ENCODE results near the gene B9D1. TPM values are rescaled to one million over a fixed set of nuclear protein-coding genes. Genes with fewer than 3 reads are reported as not detected.
A peak's percentile ranks its signal among the peaks of the same experiment; 100 is the strongest.

Gene B9D1
- total RNA-seq, 1 donor from 2014 or later, result 5.6 TPM

- Mint-ChIP-seq H3K4me1 (ENCODE audit: low read depth) (peaks cover 37% of the 10 kb centered on the region), H3K27me3 (ENCODE audit: insufficient read depth) (peaks cover 5% of the 10 kb centered on the region), H3K9me3 (no peaks in the 10 kb centered on the region), H3K27ac (no peak overlapping the region), H3K4me3 (no peak overlapping the region), H3K36me3 (ENCODE audit: low read depth) (no peaks in the 10 kb centered on the region)
- intact Hi-C loops (cut with micrococcal nuclease), result no loop called here
- no peak for DNase-seq (ENCODE audit: low spot score)
Observed at GRCh38 chr17:19366637-19366972, 4.1 kb upstream of the B9D1 start.

DNA sequence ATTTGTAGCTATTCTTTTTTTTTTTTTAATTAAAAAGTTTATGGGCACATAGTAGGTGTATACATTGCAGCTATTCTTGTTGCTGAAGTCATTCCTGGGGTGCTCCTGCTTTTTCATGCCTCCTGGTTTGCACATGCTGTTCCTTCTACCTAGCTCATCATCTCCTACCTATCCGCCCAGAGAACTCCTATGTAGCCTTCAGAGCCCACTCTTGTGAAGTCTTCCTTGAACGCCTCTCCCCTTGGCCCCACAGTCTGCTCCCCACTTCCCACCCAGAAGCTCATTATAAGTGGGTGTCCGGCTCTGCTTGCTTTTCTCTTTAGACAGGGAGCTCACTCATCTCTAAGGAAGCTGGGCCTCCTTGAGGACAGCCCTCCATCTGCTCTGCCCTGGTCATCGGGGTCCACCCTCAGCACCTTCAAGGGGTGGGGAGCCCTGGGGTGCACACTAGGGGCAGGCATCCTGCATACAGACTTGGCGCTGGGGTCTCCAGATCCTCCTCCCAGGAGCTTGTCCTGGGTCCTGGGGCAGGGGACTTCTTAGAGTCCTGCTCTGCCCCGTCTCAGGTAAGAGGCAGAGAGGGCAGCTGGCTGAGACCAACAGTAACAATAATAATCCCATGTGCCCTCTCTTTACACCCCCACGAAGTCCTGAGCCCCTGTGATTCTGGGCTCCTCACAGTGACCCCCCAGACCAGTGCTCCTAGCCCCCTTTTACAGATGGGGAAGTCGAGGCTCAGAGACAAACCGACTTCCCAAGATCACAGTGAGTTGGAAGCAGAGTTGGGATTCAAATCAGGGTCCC is 3.5 kb upstream of the B9D1 start:
- Mint-ChIP-seq H3K4me3 (no peak overlapping the region), H3K27ac (no peak overlapping the region), H3K9me3 (no peaks in the 10 kb centered on the region), H3K4me1 (ENCODE audit: low read depth) (peaks cover 31% of the 10 kb centered on the region), H3K27me3 (ENCODE audit: insufficient read depth) (peaks cover 8% of the 10 kb centered on the region), H3K36me3 (ENCODE audit: low read depth) (no peaks in the 10 kb centered on the region)
- intact Hi-C loops (cut with micrococcal nuclease), result no loop called here
- DNase-seq (ENCODE audit: low spot score), result no peak

DNA sequence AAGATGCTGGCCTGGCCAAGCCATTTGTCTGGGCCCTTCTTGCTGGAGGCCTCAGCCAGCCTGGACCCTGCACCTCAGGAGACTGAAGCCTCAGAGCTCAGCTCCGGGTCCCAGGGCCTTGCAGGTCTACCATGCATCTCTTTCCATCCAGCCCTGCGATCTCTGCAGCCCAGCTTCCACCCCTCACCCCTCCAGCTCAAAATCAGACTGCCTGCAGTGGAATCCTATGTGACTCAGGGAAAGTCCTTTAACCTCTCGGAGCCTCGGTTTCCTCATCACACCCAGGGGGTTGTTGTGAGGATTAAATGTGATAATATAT is 2.9 kb upstream of the B9D1 start:
- DNase-seq (ENCODE audit: low spot score), result no peak
- Mint-ChIP-seq H3K4me3 (no peak overlapping the region), H3K4me1 (ENCODE audit: low read depth) (peaks cover 25% of the 10 kb centered on the region), H3K27me3 (ENCODE audit: insufficient read depth) (peaks cover 8% of the 10 kb centered on the region), H3K36me3 (ENCODE audit: low read depth) (no peaks in the 10 kb centered on the region), H3K9me3 (no peaks in the 10 kb centered on the region), H3K27ac (no peak overlapping the region)
- intact Hi-C loops (cut with micrococcal nuclease), result no loop called here

DNA sequence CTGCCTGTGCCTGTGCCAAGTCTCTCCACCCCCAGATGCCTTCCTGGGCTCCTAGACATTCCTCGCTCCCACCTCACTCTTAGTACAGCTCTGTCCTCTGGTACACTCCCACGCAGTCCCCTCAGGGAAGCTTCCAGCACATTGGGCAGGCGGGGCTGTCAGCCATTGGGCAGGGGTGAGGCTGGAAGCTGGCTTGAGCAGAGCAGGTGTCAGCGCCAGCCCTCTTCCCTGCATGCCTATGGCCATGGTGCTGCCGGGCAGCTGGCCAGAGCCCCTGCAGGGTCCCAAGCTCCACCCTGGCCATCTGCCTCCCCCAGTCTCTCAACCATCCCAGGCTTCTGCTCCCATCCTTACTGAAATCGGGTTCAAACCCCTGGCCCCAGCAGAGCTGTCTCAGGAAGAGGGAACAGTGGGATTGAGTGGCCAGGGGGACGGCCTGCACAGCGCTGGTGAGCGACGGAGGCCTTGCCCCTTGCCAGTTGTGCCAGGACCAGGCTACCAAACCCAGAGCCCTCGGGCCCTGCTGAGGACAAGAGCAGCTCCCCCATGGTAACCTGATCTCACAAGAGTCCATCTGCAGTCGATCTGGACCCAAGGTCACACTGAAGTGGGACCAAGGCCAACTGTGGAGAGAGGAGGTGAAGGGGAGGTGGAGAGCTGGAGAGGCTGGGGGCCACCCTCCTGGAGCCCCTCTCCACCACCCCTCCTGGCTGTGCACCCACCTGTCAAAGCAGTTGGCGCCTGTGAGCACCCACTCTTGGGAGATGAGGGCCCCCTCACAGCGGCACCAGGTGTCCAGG is 2.4 kb upstream of the B9D1 start:
- no peak for DNase-seq (ENCODE audit: low spot score)
- Mint-ChIP-seq H3K9me3 (no peaks in the 10 kb centered on the region), H3K4me1 (ENCODE audit: low read depth) (peaks cover 20% of the 10 kb centered on the region), H3K27me3 (ENCODE audit: insufficient read depth) (peaks cover 8% of the 10 kb centered on the region), H3K27ac (no peak overlapping the region), H3K4me3 (no peak overlapping the region), H3K36me3 (ENCODE audit: low read depth) (no peaks in the 10 kb centered on the region)
- intact Hi-C loops (cut with micrococcal nuclease), result loop anchor here (5.0 kb wide), 1 partner anchor 282 kb away; the partner anchor contains the start of gene ALDH3A2

DNA sequence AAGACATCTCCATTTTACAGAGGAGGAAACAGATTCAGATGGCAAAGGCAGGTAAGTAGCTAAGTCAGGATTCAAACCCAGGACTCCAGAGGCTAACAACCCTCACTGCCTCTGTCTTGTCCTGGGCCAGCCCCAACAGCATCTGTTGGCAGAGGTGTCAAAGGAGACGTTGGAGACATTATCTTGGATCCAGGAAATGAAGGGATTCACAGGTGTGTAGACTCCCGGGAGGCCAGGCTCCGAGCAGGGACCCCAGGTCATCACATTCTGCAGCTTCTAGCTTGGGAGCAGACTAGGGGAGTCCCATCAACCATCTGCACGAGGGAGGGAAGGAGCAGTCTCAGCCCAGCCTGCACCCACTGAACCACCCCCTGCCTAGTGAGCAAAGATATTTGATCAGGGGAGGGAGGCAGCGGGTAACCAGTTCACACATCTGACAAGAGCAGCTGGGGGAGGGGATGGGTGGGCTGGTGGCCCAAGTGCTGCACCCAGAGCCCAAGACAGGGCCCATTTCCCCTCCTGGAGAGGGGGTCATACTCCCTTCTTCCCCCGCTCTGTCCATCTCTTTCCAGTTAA is 1.0 kb upstream of the B9D1 start:
- DNase-seq (ENCODE audit: low spot score), result no peak
- Mint-ChIP-seq H3K4me3 (peak overlapping the region; percentile 3), H3K9me3 (no peaks in the 10 kb centered on the region), H3K4me1 (ENCODE audit: low read depth) (peaks cover 7% of the 10 kb centered on the region), H3K27ac (peak overlapping the region; percentile 23), H3K36me3 (ENCODE audit: low read depth) (no peaks in the 10 kb centered on the region), H3K27me3 (ENCODE audit: insufficient read depth) (peaks cover 15% of the 10 kb centered on the region)
- intact Hi-C loops (cut with micrococcal nuclease), result loop anchor here (1.0 to 5.0 kb wide), 3 partner anchors 84 to 284 kb away; partner anchors contain the start of gene ALDH3A2

- Mint-ChIP-seq H3K9me3 (no peaks in the 10 kb centered on the region), H3K36me3 (ENCODE audit: low read depth) (no peaks in the 10 kb centered on the region), H3K27me3 (ENCODE audit: insufficient read depth) (peaks cover 16% of the 10 kb centered on the region), H3K4me1 (ENCODE audit: low read depth) (peaks cover 7% of the 10 kb centered on the region), H3K4me3 (peak overlapping the region; percentile 87), H3K27ac (no peak overlapping the region)
- no peak for DNase-seq (ENCODE audit: low spot score)
- intact Hi-C loops (cut with micrococcal nuclease), result loop anchor here (1.0 to 5.0 kb wide), 3 partner anchors 84 to 284 kb away; partner anchors contain the start of gene ALDH3A2
Observed at GRCh38 chr17:19363114-19363438, 553 bp upstream of the B9D1 start.

DNA sequence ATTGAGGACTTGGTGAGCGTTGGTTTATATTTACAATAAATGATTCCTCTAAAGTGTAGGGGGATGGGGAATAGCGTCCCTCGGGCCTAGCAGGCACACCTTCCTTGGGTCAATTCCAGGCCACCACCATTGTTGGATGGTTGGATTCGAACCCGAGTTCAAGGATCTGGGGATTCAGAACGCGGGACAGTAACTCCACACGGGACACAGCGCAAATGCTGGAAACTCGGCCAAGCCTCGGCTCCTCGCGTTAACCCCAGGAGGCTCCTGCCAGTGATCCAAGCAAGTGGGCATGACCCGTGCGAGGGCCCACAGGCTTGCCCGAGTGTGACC is 613 bp downstream of the B9D1 start:
- Mint-ChIP-seq H3K9me3 (no peaks in the 10 kb centered on the region), H3K27ac (peak overlapping the region; percentile 67), H3K27me3 (ENCODE audit: insufficient read depth) (peaks cover 18% of the 10 kb centered on the region), H3K36me3 (ENCODE audit: low read depth) (no peaks in the 10 kb centered on the region), H3K4me1 (ENCODE audit: low read depth) (peaks cover 7% of the 10 kb centered on the region), H3K4me3 (peak overlapping the region; percentile 80)
- intact Hi-C loops (cut with micrococcal nuclease), result loop anchor here (1.0 to 5.0 kb wide), 4 partner anchors 15 to 404 kb away; partner anchors contain the start of gene ALDH3A2
- no peak for DNase-seq (ENCODE audit: low spot score)

DNA sequence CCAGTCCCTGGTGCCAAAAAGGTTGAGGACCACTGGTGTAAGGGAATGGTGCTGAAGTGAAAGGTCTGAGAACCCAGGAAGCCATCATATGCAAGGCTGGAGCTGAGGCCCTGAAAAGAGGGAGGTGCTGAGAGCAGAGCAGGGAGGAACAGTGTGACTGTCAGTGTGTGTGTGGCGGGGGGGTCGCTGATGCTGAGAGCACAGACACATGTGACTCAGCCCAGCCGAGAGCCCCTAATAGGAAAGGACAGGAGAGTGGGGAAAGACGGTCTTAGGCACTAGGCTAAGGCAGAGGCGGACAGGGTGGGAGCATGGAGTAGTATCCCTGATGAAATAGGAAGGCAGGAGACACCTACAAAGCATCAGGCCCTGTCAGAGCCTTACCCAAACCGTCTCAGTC is 1.2 kb downstream of the B9D1 start:
- peaks cover 20% of the 10 kb centered on the region for H3K27me3 Mint-ChIP-seq (ENCODE audit: insufficient read depth)
- intact Hi-C loops (cut with micrococcal nuclease), result loop anchor here (5.0 kb wide), 1 partner anchor 286 kb away; the partner anchor contains the start of gene ALDH3A2

DNA sequence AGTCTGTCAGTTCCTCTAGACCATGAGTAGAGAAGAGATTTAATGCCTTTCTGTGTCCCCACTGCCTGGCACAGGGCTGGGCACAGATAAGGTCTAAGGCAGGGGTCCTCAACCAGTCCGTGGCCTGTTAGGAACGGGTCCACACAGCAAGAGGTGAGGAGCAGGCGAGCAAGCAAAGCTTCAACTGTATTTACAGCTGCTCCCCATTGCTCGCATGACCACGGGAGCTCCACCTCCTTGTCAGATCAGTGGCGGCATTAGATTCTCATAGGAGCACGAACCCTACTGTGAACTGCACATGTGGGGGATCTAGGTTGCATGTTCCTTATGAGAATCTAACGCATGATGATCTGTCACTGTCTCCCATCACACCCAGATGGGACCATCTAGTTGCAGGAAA is 1.8 kb downstream of the B9D1 start:
- peaks cover 18% of the 10 kb centered on the region for H3K27me3 Mint-ChIP-seq (ENCODE audit: insufficient read depth)
- intact Hi-C loops (cut with micrococcal nuclease), result loop anchor here (5.0 kb wide), 1 partner anchor 287 kb away; the partner anchor contains the start of gene ALDH3A2
- no peaks in the 10 kb centered on the region for H3K36me3 Mint-ChIP-seq (ENCODE audit: low read depth)
- H3K4me1 Mint-ChIP-seq (ENCODE audit: low read depth), result peaks cover 7% of the 10 kb centered on the region
- no peak overlapping the region for H3K27ac Mint-ChIP-seq
- no peaks in the 10 kb centered on the region for H3K9me3 Mint-ChIP-seq
- no peak overlapping the region for H3K4me3 Mint-ChIP-seq
- no peak for DNase-seq (ENCODE audit: low spot score)

More for the DNA sequence above, 1.2 kb downstream of the B9D1 start:
- no peak for DNase-seq (ENCODE audit: low spot score)
- peaks cover 7% of the 10 kb centered on the region for H3K4me1 Mint-ChIP-seq (ENCODE audit: low read depth)
- H3K27ac Mint-ChIP-seq, result peak overlapping the region; percentile 26
- no peaks in the 10 kb centered on the region for H3K9me3 Mint-ChIP-seq
- peak overlapping the region; percentile 70 for H3K4me3 Mint-ChIP-seq
- H3K36me3 Mint-ChIP-seq (ENCODE audit: low read depth), result no peaks in the 10 kb centered on the region

DNA sequence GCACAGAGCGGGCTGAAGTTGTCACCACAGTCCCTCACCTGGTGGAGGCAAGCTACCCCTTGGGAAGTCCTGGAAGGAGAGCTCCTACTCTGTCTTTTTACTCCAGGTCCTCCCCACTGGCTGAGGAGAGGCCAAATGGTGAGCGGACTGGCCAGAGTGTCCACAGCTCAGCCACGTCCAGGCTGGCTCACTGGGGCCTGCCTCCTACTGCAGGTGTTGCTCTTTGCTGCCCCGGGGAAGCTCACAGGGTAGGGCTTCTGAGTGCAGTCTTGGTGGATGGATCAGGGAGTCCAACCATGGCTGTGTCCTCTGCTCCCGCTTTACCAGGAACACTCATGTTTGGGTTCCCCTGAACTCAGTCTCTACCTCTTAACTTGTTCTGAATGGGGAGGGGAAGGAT is 2.7 kb downstream of the B9D1 start:
- no peak overlapping the region for H3K27ac Mint-ChIP-seq
- intact Hi-C loops (cut with micrococcal nuclease), result loop anchor here (5.0 kb wide), 1 partner anchor 287 kb away; the partner anchor contains the start of gene ALDH3A2

GRCh38 chr17:19359151-19359550 is 3.4 kb downstream of the B9D1 start:
- Mint-ChIP-seq H3K36me3 (ENCODE audit: low read depth) (no peaks in the 10 kb centered on the region), H3K4me1 (ENCODE audit: low read depth) (peaks cover 7% of the 10 kb centered on the region), H3K27ac (no peak overlapping the region), H3K9me3 (no peaks in the 10 kb centered on the region), H3K4me3 (no peak overlapping the region), H3K27me3 (ENCODE audit: insufficient read depth) (peaks cover 22% of the 10 kb centered on the region)
- no peak for DNase-seq (ENCODE audit: low spot score)
- intact Hi-C loops (cut with micrococcal nuclease), result no loop called here

More for the DNA sequence above, 2.7 kb downstream of the B9D1 start:
- H3K27me3 Mint-ChIP-seq (ENCODE audit: insufficient read depth), result peaks cover 19% of the 10 kb centered on the region
- no peak overlapping the region for H3K4me3 Mint-ChIP-seq
- peaks cover 7% of the 10 kb centered on the region for H3K4me1 Mint-ChIP-seq (ENCODE audit: low read depth)
- DNase-seq (ENCODE audit: low spot score), result no peak
- no peaks in the 10 kb centered on the region for H3K36me3 Mint-ChIP-seq (ENCODE audit: low read depth)
- H3K9me3 Mint-ChIP-seq, result no peaks in the 10 kb centered on the region

DNA sequence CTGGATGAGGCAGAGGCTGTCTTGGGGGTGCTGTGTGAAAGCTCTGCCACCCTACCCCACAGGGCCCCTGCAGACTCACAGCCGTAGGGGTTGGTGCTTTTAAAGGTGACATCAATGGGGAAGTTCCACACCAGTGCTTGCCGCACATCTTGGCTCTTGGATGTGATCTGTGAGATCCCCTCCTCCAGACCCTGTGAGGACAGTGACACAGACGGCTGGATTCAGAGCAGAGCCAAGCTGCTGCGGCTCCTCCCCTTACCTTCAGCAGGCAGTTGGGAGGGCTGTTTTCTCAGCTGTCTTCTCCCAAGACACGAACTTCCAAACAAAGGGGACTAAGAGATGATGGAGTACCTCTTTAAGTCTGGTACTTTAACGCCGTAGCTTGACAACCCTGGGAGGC is 4.8 kb downstream of the B9D1 start:
- Mint-ChIP-seq H3K27ac (no peak overlapping the region), H3K4me3 (no peak overlapping the region), H3K4me1 (ENCODE audit: low read depth) (no peaks in the 10 kb centered on the region), H3K27me3 (ENCODE audit: insufficient read depth) (peaks cover 20% of the 10 kb centered on the region), H3K36me3 (ENCODE audit: low read depth) (no peaks in the 10 kb centered on the region), H3K9me3 (no peaks in the 10 kb centered on the region)
- intact Hi-C loops (cut with micrococcal nuclease), result no loop called here
- no peak for DNase-seq (ENCODE audit: low spot score)

- peaks cover 20% of the 10 kb centered on the region for H3K27me3 Mint-ChIP-seq (ENCODE audit: insufficient read depth)
- no peak overlapping the region for H3K4me3 Mint-ChIP-seq
- no peak for DNase-seq (ENCODE audit: low spot score)
- H3K27ac Mint-ChIP-seq, result no peak overlapping the region
- intact Hi-C loops (cut with micrococcal nuclease), result no loop called here
- no peaks in the 10 kb centered on the region for H3K4me1 Mint-ChIP-seq (ENCODE audit: low read depth)
- no peaks in the 10 kb centered on the region for H3K9me3 Mint-ChIP-seq
- H3K36me3 Mint-ChIP-seq (ENCODE audit: low read depth), result no peaks in the 10 kb centered on the region
Observed at GRCh38 chr17:19357351-19357750, 5.2 kb downstream of the B9D1 start.
